ENCODE results near the gene ANKRD39. TPM values are rescaled to one million over a fixed set of nuclear protein-coding genes. Genes with fewer than 3 reads are reported as not detected.

The ANKRD39 gene
- total RNA-seq, 3 donors from 2014 or later = 11.2 to 14.1 (median 12.2) TPM

DNA sequence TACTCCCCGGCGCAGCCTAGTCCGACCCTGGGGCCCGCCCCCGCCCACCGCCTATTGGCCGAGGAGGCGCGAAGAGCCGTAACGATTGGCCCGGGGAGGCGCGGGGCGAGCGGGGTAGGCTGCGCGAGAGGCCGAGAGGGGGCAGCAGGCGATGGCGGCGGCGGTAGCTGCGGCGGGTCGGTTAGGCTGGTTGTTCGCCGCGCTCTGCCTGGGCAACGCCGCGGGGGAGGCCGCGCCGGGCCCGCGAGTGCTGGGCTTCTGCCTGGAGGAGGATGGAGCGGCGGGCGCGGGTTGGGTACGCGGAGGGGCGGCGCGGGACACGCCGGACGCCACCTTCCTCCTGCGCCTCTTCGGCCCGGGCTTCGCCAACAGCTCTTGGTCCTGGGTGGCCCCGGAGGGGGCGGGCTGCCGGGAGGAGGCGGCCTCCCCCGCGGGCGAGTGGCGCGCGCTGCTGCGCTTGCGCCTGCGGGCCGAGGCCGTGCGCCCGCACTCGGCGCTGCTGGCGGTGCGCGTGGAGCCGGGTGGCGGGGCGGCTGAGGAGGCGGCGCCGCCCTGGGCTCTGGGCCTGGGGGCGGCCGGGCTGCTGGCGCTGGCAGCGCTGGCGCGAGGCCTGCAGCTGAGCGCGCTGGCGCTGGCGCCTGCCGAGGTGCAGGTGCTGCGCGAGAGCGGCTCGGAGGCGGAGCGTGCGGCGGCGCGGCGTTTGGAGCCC, 41.5 kb downstream of the ANKRD39 start, which contains the start of gene CNNM3:
Gene CNNM3 (plus strand): TSS at position 142 of the 709 bp plus-strand sequence. CDS start 10 bp downstream, at position 152.
- peak; percentile 90 for ATAC-seq
- Histone ChIP-seq H3K4me3 (peak within 1 kb of the TSS; percentile 42), H3K4me1 (ENCODE audit: low read depth) (peaks cover 44% of the 10 kb centered on the region), H3K36me3 (ENCODE audit: low read depth) (no peaks in the 10 kb centered on the region), H3K9me3 (no peaks in the 10 kb centered on the region)
- peak; percentile 84 for TF ChIP-seq CTCF (IDR thresholded peaks at IDR 0.05)
- peak; percentile 98 for DNase-seq
- intact Hi-C loops (cut with DNase I, micrococcal nuclease) = no loop called here

GRCh38 chr2:96815326-96816126, 42.3 kb downstream of the ANKRD39 start:
- peaks cover 39% of the 10 kb centered on the region for H3K4me1 ChIP-seq (ENCODE audit: low read depth)
- TF ChIP-seq CTCF (IDR thresholded peaks at IDR 0.05) = no peak

GRCh38 chr2:96813656-96814055, 44.2 kb downstream of the ANKRD39 start:
- Histone ChIP-seq H3K9me3 (no peaks in the 10 kb centered on the region), H3K36me3 (ENCODE audit: low read depth) (no peaks in the 10 kb centered on the region), H3K4me3 (no peak overlapping the region), H3K4me1 (ENCODE audit: low read depth) (peaks cover 20% of the 10 kb centered on the region)
- ATAC-seq (no peak), DNase-seq (peak in 1 of 3 donors; percentile 45)
- TF ChIP-seq CTCF (IDR thresholded peaks at IDR 0.05) = no peak
- intact Hi-C loops (cut with DNase I, micrococcal nuclease) = no loop called here

More at GRCh38 chr2:96815326-96816126, 42.3 kb downstream of the ANKRD39 start:
- Histone ChIP-seq H3K4me3 (peak overlapping the region; percentile 42), H3K9me3 (no peaks in the 10 kb centered on the region), H3K36me3 (ENCODE audit: low read depth) (no peaks in the 10 kb centered on the region)
- ATAC-seq = no peak
- intact Hi-C loops (cut with DNase I, micrococcal nuclease) = no loop called here
- peak in 2 of 3 donors; percentile 46 to 61 for DNase-seq

DNA sequence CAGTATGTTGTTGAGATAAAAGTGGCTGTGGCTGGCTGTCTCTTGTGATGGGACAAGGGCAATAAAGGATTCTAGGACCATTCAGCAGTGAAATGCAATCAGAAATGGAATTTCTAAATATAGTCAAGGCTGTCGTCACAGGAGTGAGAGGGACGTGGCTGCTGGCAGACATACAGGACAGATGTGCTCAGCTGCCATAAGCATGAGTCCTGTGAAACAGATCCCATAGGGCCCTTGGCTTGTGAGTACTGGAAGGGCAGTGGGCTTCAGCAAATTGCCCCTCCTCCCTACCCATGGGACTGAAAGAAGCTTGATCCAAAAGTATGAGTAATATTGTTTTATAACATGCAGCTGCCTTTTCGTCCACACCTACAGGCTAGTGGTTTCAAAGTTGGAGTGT, 45.9 kb downstream of the ANKRD39 start:
- H3K4me1 ChIP-seq (ENCODE audit: low read depth) = peaks cover 4% of the 10 kb centered on the region
- ATAC-seq (no peak), DNase-seq (no peak)
- H3K4me3 ChIP-seq = no peak overlapping the region
- no peaks in the 10 kb centered on the region for H3K9me3 ChIP-seq
- H3K36me3 ChIP-seq (ENCODE audit: low read depth) = no peaks in the 10 kb centered on the region
- intact Hi-C loops (cut with DNase I, micrococcal nuclease) = no loop called here
- no peak for TF ChIP-seq CTCF (IDR thresholded peaks at IDR 0.05)

DNA sequence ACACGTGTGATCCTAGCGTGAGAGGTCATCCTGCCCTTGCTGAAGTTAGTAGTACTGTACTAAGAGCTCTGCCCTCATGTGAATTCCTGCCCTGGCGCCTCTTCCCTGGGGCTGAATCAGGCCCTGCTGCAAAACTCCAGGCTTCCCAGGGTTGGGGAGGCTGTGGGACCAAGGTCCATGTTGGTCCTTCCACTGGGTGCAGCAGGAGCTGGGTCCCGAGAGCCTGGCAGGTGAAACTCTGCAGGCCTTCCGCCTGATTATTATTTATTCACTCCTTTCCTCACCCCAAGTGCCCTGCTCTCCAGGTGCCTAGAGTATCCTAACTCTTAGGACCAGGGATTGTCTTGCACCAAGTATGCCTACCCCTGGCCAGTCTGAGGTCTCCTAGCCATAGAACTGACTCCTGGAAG, 47.0 kb downstream of the ANKRD39 start:
- no peak for TF ChIP-seq CTCF (IDR thresholded peaks at IDR 0.05)
- intact Hi-C loops (cut with DNase I, micrococcal nuclease) = no loop called here
- Histone ChIP-seq H3K9me3 (no peaks in the 10 kb centered on the region), H3K36me3 (ENCODE audit: low read depth) (no peaks in the 10 kb centered on the region), H3K4me1 (ENCODE audit: low read depth) (peaks cover 4% of the 10 kb centered on the region), H3K4me3 (no peak overlapping the region)
- DNase-seq = no peak
- no peak for ATAC-seq

Measured in mucosa of descending colon (tissue), 3 donors.